ENCODE measurements around the gene ELMOD2.

Gene ELMOD2

DNA sequence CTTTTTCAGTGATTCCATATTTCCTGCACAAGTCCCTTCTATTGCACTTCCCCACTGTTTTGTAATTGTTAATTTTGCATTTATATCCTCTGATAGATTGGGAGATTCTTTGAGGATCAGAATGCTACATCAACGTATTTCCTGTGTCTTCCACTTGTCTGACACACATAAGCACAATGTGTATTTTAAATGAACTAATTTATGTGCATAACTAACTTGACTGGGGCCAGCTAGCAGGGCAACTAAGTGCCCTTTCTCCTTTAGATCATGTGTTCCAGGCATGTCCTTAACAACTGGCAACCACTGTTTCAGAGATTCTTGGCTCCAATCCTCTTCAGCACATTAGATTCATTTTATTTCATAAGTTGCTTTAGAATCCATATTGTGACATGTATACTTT lies 60.5 kb downstream of the ELMOD2 start:
- no peak for DNase-seq

DNA sequence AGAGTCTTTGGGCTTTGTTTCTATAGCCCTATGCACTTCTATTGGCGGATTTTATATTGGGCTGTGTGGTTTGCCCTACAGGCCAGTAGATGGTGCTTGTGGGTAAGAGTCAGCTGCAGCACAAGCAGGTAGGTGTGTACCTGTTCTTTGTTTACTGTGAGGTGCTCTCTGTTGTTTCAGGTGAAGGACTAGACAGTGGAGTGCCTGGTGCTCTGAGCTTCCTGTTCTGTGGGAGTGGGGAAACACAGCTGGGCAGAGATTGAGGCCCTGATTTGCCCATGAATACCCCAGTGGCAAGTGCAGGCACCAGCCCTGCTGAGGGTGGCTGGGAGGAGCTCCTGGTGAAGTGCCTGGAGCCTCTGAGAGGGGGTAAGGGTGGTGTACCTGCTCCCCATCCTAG lies 71.1 kb downstream of the ELMOD2 start:
- DNase-seq, result no peak

DNA sequence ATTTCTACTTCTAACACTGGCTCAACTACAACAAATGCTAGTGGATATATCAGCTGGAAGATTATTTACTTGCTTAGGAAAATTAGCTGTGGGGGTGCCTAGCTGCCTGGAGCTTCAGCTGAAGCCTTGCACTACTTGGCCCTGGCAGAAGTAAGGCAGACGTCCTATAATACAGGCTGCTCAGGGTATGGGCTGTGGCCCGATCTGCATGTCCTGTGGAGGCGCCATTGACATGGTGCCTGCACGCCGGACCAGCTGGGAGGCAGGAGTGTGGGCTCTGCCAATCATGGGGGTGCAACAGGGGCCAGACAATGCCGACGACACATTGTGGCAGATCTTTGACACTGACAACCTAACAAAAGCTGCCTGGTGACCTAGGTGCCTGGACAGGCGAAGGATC lies 76.4 kb downstream of the ELMOD2 start:
- no peak for DNase-seq

DNA sequence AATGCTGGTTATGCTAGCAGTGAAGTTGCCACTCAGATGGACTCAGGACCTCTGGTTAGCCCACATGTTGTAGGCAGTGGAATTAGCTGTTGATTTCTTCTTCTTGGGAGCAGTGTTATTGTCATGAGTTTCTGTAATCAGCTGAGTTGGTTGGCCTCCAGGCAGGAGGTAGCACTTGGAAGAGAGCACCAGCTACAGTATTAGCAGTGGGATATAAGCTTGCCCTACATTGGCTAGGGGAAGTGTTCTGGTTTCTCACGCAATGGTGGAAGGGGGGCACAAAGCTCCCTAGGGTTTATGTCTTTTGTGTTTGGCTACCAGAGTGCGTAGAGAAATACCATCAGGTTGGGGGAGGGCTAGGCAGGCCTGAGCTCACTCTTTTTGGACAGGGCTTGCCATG lies 78.7 kb downstream of the ELMOD2 start:
- no peak for DNase-seq

DNA sequence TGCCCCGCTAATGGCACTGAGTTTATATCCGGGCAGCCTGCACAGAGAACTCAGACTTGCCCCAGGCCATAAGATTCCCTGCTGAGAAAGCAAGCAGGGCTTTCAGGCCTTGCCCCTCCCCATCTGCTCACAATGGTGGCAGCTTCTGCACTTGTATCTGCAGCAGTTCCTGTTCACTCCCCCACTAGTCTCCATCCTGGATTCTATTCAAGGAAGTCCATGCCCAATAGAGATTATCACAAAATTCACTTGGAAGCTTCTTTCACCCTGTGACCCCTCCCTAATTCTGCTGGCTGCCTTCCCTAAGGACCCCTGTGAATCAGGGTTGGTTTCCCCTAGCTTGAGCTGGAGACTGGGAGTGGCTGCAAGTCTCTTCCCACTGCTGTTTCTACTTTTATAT lies 79.3 kb downstream of the ELMOD2 start:
- no peak for DNase-seq
